ENCODE measurements around the gene TLCD3A. TPM values are rescaled to one million over a fixed set of nuclear protein-coding genes. Genes with fewer than 3 reads are reported as not detected.
"Not testable (repeated sequence)": the region's sequence is repeated elsewhere in the genome, so short reads cannot be mapped to it uniquely, and the experiment has no call there.

TLCD3A gene
- total and polyA plus RNA-seq, 8 donors, result 14.5 to 40.9 (median 34.3) TPM

GRCh38 chr17:784143-784542 lies 51.7 kb downstream of the TLCD3A start:
- no peak for DNase-seq
- intact Hi-C loops (cut with DNase I), result no loop called here
- Histone ChIP-seq H3K27me3 (no peaks in the 10 kb centered on the region), H3K36me3 (peaks cover 0 to 40% of the 10 kb centered on the region in 2 donors), H3K4me1 (peaks cover 8 to 35% of the 10 kb centered on the region in 2 donors), H3K9me3 (no peaks in the 10 kb centered on the region), H3K4me3 (no peak overlapping the region), H3K27ac (no peak overlapping the region)
- no peak for TF ChIP-seq CTCF (IDR thresholded peaks at IDR 0.05)
- no peak for ATAC-seq

GRCh38 chr17:785901-786300 lies 53.5 kb downstream of the TLCD3A start:
- H3K27ac ChIP-seq; ATAC-seq; H3K4me3 ChIP-seq; H3K27me3 ChIP-seq; intact Hi-C loops (cut with DNase I); H3K9me3 ChIP-seq; DNase-seq: not testable (repeated sequence)
- H3K4me1 ChIP-seq, result peaks cover 8 to 35% of the 10 kb centered on the region in 2 donors
- H3K36me3 ChIP-seq, result peaks cover 0 to 53% of the 10 kb centered on the region in 2 donors

GRCh38 chr17:787641-788221 lies 55.3 kb downstream of the TLCD3A start:
- H3K27ac ChIP-seq, result no peak overlapping the region
- no peaks in the 10 kb centered on the region for H3K27me3 ChIP-seq
- intact Hi-C loops (cut with DNase I), result no loop called here
- H3K9me3 ChIP-seq, result no peaks in the 10 kb centered on the region
- TF ChIP-seq CTCF (IDR thresholded peaks at IDR 0.05), result no peak
- DNase-seq (no peak), ATAC-seq (no peak)
- H3K4me3 ChIP-seq, result no peak overlapping the region
- peaks cover 0 to 69% of the 10 kb centered on the region in 2 donors for H3K36me3 ChIP-seq
- peaks cover 5 to 22% of the 10 kb centered on the region in 2 donors for H3K4me1 ChIP-seq

- no peaks in the 10 kb centered on the region for H3K9me3 ChIP-seq
- ATAC-seq (no peak), DNase-seq (no peak)
- H3K27ac ChIP-seq, result no peak overlapping the region
- no peak overlapping the region for H3K4me3 ChIP-seq
- intact Hi-C loops (cut with DNase I), result no loop called here
- H3K27me3 ChIP-seq, result no peaks in the 10 kb centered on the region
- TF ChIP-seq CTCF (IDR thresholded peaks at IDR 0.05), result no peak
- peaks cover 0 to 71% of the 10 kb centered on the region in 2 donors for H3K36me3 ChIP-seq
- peaks cover 0 to 14% of the 10 kb centered on the region in 2 donors for H3K4me1 ChIP-seq
Observed at GRCh38 chr17:788551-788950, 56.2 kb downstream of the TLCD3A start.

- H3K9me3 ChIP-seq, result no peaks in the 10 kb centered on the region
- no peak for ATAC-seq
- peaks cover 0 to 9% of the 10 kb centered on the region in 2 donors for H3K4me1 ChIP-seq
- H3K27ac ChIP-seq, result no peak overlapping the region
- H3K4me3 ChIP-seq, result no peak overlapping the region
- no peak for DNase-seq
- H3K36me3 ChIP-seq, result peaks cover 0 to 68% of the 10 kb centered on the region in 2 donors
- H3K27me3 ChIP-seq, result no peaks in the 10 kb centered on the region
- intact Hi-C loops (cut with DNase I), result no loop called here
- TF ChIP-seq CTCF (IDR thresholded peaks at IDR 0.05), result no peak
Observed at GRCh38 chr17:789160-789840, 56.9 kb downstream of the TLCD3A start.

GRCh38 chr17:789931-790873 lies 57.8 kb downstream of the TLCD3A start:
- H3K27ac ChIP-seq; H3K4me3 ChIP-seq; H3K9me3 ChIP-seq; ATAC-seq; DNase-seq; H3K27me3 ChIP-seq; intact Hi-C loops (cut with DNase I): not testable (repeated sequence)
- Histone ChIP-seq H3K4me1 (peaks cover 7 to 11% of the 10 kb centered on the region in 2 donors), H3K36me3 (peaks cover 0 to 60% of the 10 kb centered on the region in 2 donors)

GRCh38 chr17:790874-791247 lies 58.5 kb downstream of the TLCD3A start:
- H3K27me3 ChIP-seq; DNase-seq; H3K9me3 ChIP-seq; H3K4me3 ChIP-seq; ATAC-seq; H3K27ac ChIP-seq; intact Hi-C loops (cut with DNase I): not testable (repeated sequence)
- Histone ChIP-seq H3K4me1 (peaks cover 7 to 13% of the 10 kb centered on the region in 2 donors), H3K36me3 (peaks cover 0 to 60% of the 10 kb centered on the region in 2 donors)
